GM19193 (cell line): ENCODE data around the gene PRAF2.

Experiments used
- POLR2A ChIP-seq: IDR thresholded peaks from 4 replicates; pipeline ENCODE4 v1.6.1; 2011; ENCODE audit not compliant: insufficient read depth, insufficient read length; ENCODE audit errors: extremely low read depth

PRAF2 gene

DNA sequence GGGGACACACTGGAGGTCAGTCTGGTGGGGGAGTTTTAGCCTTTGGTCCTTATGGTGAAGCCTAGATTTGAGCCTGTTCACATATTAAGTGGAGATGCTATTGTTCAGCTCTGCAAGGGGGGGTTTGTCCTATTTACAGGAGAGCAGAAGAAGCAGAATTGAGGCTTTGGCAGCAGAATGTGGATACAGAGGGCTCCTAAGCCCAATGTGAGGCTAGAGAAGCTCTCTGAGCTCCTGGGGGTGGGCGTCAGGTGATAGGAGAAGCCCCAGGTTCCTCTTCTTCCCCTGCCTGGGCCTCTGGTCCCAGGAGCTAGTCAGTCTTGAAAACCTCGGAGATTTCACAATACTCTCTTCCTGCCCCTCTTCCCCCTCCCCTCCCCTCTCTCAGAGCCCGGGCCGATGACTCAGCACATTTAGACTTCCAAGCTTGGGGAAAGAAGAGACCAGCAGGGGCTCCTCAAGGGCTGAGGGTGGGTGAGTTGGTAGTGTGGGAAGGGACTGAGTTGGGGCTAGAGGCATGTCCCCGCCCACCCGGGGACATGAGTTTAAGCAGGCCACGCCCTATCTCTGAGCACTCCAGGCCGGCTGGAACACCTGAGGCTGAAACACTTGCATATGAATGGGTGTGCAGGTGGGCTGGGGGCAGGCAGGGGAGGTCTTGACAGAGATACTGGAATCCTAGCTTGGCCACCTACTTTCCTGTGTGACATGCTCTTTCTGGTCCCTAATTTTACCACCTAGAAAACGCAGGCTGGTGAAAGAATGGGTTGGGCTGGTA, 34.0 kb downstream of the PRAF2 start:
- TF ChIP-seq POLR2A = no peak

GRCh38 chrX:49037883-49038475, 35.8 kb downstream of the PRAF2 start:
- no peak for TF ChIP-seq POLR2A

GRCh38 chrX:49030283-49030682, 43.5 kb downstream of the PRAF2 start:
- TF ChIP-seq POLR2A = no peak

GRCh38 chrX:49029876-49030275, 43.9 kb downstream of the PRAF2 start:
- TF ChIP-seq POLR2A = no peak
